Activated CD4-positive, alpha-beta T cell treated with anti-CD3 and anti-CD28 coated beads for 36 hours (primary cell): ENCODE measurements around the gene CTAGE1. TPM values are rescaled to one million over a fixed set of nuclear protein-coding genes. Genes with fewer than 3 reads are reported as not detected.

Source experiments
- ATAC-seq: fragments of 200-7000 bp; cut with Tn5 transposase; one replicate; pipeline ENCODE4 v1.10.0; 2021; ENCODE audit warnings: mild to moderate bottlenecking, moderate library complexity
- CTCF ChIA-PET: fragments of 350-600 bp; sonication (Branson Sonifier 250); formaldehyde crosslinking; loops from one replicate; lab custom pipeline; 2021; ENCODE audit warnings: antibody characterized with exemption; lab: Charles Lee
- POLR2A ChIA-PET: fragments of 350-600 bp; sonication (Branson Sonifier 250); formaldehyde crosslinking; loops from one replicate; lab custom pipeline; 2021; ENCODE audit warnings: antibody characterized with exemption, inconsistent platforms; lab: Charles Lee
- DNase-seq: peaks from one replicate; pipeline ENCODE4 v3.0.0-alpha.2; 2020
- H3K27ac Mint-ChIP-seq: one replicate; pipeline ENCODE4 v1.8.0; 2021; ENCODE audit warnings: mixed read lengths
- H3K27me3 Mint-ChIP-seq: one replicate; pipeline ENCODE4 v1.8.0; 2021; ENCODE audit warnings: mixed read lengths
- H3K36me3 Mint-ChIP-seq: one replicate; pipeline ENCODE4 v1.8.0; 2021; ENCODE audit warnings: low read depth, mixed read lengths
- H3K4me1 Mint-ChIP-seq: one replicate; pipeline ENCODE4 v1.8.0; 2021; ENCODE audit warnings: mixed read lengths
- H3K4me3 Mint-ChIP-seq: one replicate; pipeline ENCODE4 v1.8.0; 2021; ENCODE audit warnings: mild to moderate bottlenecking, moderate library complexity, mixed read lengths
- H3K9me3 Mint-ChIP-seq: one replicate; pipeline ENCODE4 v1.8.0; 2021; ENCODE audit warnings: low read depth, mixed read lengths
- intact Hi-C, 2 experiments: fragments of 100-400 bp; cut with DNase I in 1 of 2; cut with micrococcal nuclease in 1 of 2; formaldehyde crosslinking; loops; one replicate each; pipeline versions ENCODE4 v1.14.2 to v1.15.1; 2022 to 2024; cut with DNase I, micrococcal nuclease
- total RNA-seq, 2 experiments: library from RNA; stranded (reverse); gene quantifications; one replicate each; pipeline ENCODE4 v1.2.3, GENCODE V29; 2021

CTAGE1 gene
- total RNA-seq, 2 experiments from 2014 or later: not detected

- no peaks in the 10 kb centered on the region for H3K36me3 Mint-ChIP-seq
- CTCF ChIA-PET: no interaction called here
- no peak for ATAC-seq
- no peak for DNase-seq
- POLR2A ChIA-PET: no interaction called here
- H3K9me3 Mint-ChIP-seq: peaks cover 4% of the 10 kb centered on the region
- H3K4me3 Mint-ChIP-seq: no peak overlapping the region
- H3K4me1 Mint-ChIP-seq: no peaks in the 10 kb centered on the region
- H3K27me3 Mint-ChIP-seq: no peaks in the 10 kb centered on the region
- no peak overlapping the region for H3K27ac Mint-ChIP-seq
- intact Hi-C loops: no loop called here
Observed at GRCh38 chr18:22387787-22388186, 29.9 kb downstream of the CTAGE1 start.

- CTCF ChIA-PET: no interaction called here
- H3K36me3 Mint-ChIP-seq: no peaks in the 10 kb centered on the region
Observed at GRCh38 chr18:22387364-22387763, 30.4 kb downstream of the CTAGE1 start.

GRCh38 chr18:22385718-22386117, 32.0 kb downstream of the CTAGE1 start:
- Mint-ChIP-seq H3K9me3 (peaks cover 4% of the 10 kb centered on the region), H3K4me1 (no peaks in the 10 kb centered on the region), H3K27ac (no peak overlapping the region), H3K27me3 (no peaks in the 10 kb centered on the region), H3K36me3 (no peaks in the 10 kb centered on the region), H3K4me3 (no peak overlapping the region)
- intact Hi-C loops: no loop called here
- ChIA-PET POLR2A (no interaction called here), CTCF (interaction anchor here (0.7 kb wide), 1 partner anchor 1414 kb away, joined by 3 read pairs; no protein-coding TSS in a partner anchor)
- ATAC-seq (no peak), DNase-seq (no peak)

More at GRCh38 chr18:22387364-22387763, 30.4 kb downstream of the CTAGE1 start:
- Mint-ChIP-seq H3K9me3 (peaks cover 4% of the 10 kb centered on the region), H3K27me3 (no peaks in the 10 kb centered on the region), H3K4me1 (no peaks in the 10 kb centered on the region), H3K27ac (no peak overlapping the region), H3K4me3 (no peak overlapping the region)
- POLR2A ChIA-PET: no interaction called here
- ATAC-seq (no peak), DNase-seq (no peak)
- intact Hi-C loops: no loop called here

- POLR2A ChIA-PET: no interaction called here
- CTCF ChIA-PET: no interaction called here
Observed at GRCh38 chr18:22378672-22379282, 38.9 kb downstream of the CTAGE1 start.

GRCh38 chr18:22377769-22378168, 39.9 kb downstream of the CTAGE1 start:
- DNase-seq: no peak
- no peak overlapping the region for H3K27ac Mint-ChIP-seq
- H3K4me1 Mint-ChIP-seq: no peaks in the 10 kb centered on the region
- ATAC-seq: no peak
- CTCF ChIA-PET: no interaction called here
- no peak overlapping the region for H3K4me3 Mint-ChIP-seq
- intact Hi-C loops: no loop called here
- H3K9me3 Mint-ChIP-seq: peaks cover 2% of the 10 kb centered on the region
- no peaks in the 10 kb centered on the region for H3K36me3 Mint-ChIP-seq
- no peaks in the 10 kb centered on the region for H3K27me3 Mint-ChIP-seq
- POLR2A ChIA-PET: no interaction called here

More at GRCh38 chr18:22378672-22379282, 38.9 kb downstream of the CTAGE1 start:
- Mint-ChIP-seq H3K4me3 (no peak overlapping the region), H3K27me3 (no peaks in the 10 kb centered on the region), H3K9me3 (no peaks in the 10 kb centered on the region), H3K27ac (no peak overlapping the region), H3K4me1 (no peaks in the 10 kb centered on the region), H3K36me3 (no peaks in the 10 kb centered on the region)
- intact Hi-C loops: no loop called here
- ATAC-seq: no peak
- peak; percentile 6 for DNase-seq

- ChIA-PET POLR2A (no interaction called here), CTCF (no interaction called here)
- no peaks in the 10 kb centered on the region for H3K36me3 Mint-ChIP-seq
- intact Hi-C loops: no loop called here
- H3K27me3 Mint-ChIP-seq: peaks cover 5% of the 10 kb centered on the region
- no peaks in the 10 kb centered on the region for H3K4me1 Mint-ChIP-seq
- DNase-seq (no peak), ATAC-seq (no peak)
- no peak overlapping the region for H3K27ac Mint-ChIP-seq
- no peak overlapping the region for H3K4me3 Mint-ChIP-seq
- peaks cover 2% of the 10 kb centered on the region for H3K9me3 Mint-ChIP-seq
Observed at GRCh38 chr18:22370414-22370813, 47.3 kb downstream of the CTAGE1 start.

- DNase-seq: no peak
- ChIA-PET CTCF (interaction anchor here (1.2 kb wide), 1 partner anchor 94 kb away, joined by 3 read pairs; no protein-coding TSS in a partner anchor), POLR2A (no interaction called here)
- Mint-ChIP-seq H3K36me3 (no peaks in the 10 kb centered on the region), H3K27me3 (peaks cover 5% of the 10 kb centered on the region), H3K4me1 (no peaks in the 10 kb centered on the region), H3K9me3 (peaks cover 2% of the 10 kb centered on the region), H3K27ac (no peak overlapping the region), H3K4me3 (no peak overlapping the region)
- no peak for ATAC-seq
- intact Hi-C loops: no loop called here
Observed at GRCh38 chr18:22368021-22368420, 49.7 kb downstream of the CTAGE1 start.

GRCh38 chr18:22367303-22367702, 50.4 kb downstream of the CTAGE1 start:
- no peak for DNase-seq
- Mint-ChIP-seq H3K27me3 (peaks cover 5% of the 10 kb centered on the region), H3K27ac (no peak overlapping the region), H3K9me3 (no peaks in the 10 kb centered on the region), H3K36me3 (no peaks in the 10 kb centered on the region), H3K4me1 (no peaks in the 10 kb centered on the region), H3K4me3 (no peak overlapping the region)
- no peak for ATAC-seq
- CTCF ChIA-PET: no interaction called here
- intact Hi-C loops: loop anchor here in 1 of 2 experiments (2.0 kb wide), 1 partner anchor 75 kb away; no protein-coding TSS in a partner anchor
- POLR2A ChIA-PET: no interaction called here

GRCh38 chr18:22363867-22364463, 53.8 kb downstream of the CTAGE1 start:
- ChIA-PET POLR2A (no interaction called here), CTCF (no interaction called here)
- no peak overlapping the region for H3K4me3 Mint-ChIP-seq
- H3K4me1 Mint-ChIP-seq: no peaks in the 10 kb centered on the region
- ATAC-seq (no peak), DNase-seq (no peak)
- H3K36me3 Mint-ChIP-seq: no peaks in the 10 kb centered on the region
- no peaks in the 10 kb centered on the region for H3K9me3 Mint-ChIP-seq
- no peak overlapping the region for H3K27ac Mint-ChIP-seq
- intact Hi-C loops: no loop called here
- H3K27me3 Mint-ChIP-seq: no peaks in the 10 kb centered on the region

Other genes starting within 250 kb of the CTAGE1 start
- not detected for gene GATA6, start 248.3 kb downstream of the CTAGE1 start, total RNA-seq